Myocyte (in vitro differentiated cells): Measurements from ENCODE around the gene KREMEN1. TPM values are rescaled to one million over a fixed set of nuclear protein-coding genes. Genes with fewer than 3 reads are reported as not detected.

Source experiments
- DNase-seq: peaks from one replicate; pipeline ENCODE4 v3.0.0-alpha.2; 2012; ENCODE audit warnings: low read depth
- total RNA-seq: library from RNA; depleted of rRNA; stranded (reverse); fragments of >200 nt; gene quantifications from 2 replicates; pipeline ENCODE4 v1.2.3, GENCODE V29; 2014

KREMEN1 gene
- total RNA-seq, 1 donor from 2014 or later, result 84.1 TPM

DNA sequence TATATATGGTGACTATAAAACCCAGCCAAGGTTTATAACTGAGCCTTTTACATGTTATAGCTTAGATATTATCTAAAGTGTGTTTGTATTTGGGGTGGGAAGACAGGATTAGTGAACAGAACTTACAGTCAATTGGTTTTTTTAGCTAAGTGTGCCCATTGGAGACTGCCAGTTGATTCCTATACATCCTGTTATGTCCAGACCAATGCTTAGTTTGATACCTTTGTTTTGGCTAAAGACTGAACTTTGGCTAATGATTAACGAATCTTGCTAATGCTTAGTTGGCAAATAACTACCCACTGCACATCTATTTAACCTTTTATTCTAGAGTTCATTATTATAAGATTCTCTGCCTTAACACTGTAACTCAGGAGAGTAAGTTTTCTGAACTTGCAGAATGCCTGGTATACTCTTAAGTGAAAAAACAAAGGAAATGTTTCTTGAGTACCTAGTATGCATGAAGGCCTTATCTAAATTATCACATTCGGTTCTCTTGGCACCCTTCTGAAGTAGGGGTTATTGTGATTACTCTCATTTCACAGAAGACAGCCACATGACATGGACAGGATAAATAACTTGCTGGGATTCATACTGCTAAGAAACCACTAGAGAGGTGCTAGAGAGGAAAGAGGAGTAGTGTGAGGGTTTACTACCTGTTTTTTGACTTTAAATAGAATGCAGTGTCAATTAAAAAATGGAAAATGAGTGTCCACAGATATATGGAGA, 54.0 kb downstream of the KREMEN1 start:
- DNase-seq, result no peak

- peak; percentile 82 for DNase-seq
Observed at GRCh38 chr22:29128891-29129807, 56.3 kb downstream of the KREMEN1 start.

DNA sequence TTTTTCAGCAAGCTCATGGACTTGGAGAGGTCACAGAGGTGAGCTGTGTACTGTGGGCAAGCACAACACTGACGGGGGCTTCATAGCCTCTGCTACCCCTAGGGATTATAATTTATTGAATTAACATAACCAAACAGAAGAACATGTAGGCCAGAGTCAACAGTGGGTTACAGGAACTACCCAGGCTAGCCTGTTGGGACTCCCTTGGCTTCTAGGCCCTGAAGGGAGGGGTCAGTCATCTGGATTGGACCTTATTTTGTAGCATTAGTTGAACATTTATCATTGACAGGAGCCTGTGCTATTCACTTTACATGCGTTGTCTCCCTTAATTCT, 56.9 kb downstream of the KREMEN1 start:
- no peak for DNase-seq

DNA sequence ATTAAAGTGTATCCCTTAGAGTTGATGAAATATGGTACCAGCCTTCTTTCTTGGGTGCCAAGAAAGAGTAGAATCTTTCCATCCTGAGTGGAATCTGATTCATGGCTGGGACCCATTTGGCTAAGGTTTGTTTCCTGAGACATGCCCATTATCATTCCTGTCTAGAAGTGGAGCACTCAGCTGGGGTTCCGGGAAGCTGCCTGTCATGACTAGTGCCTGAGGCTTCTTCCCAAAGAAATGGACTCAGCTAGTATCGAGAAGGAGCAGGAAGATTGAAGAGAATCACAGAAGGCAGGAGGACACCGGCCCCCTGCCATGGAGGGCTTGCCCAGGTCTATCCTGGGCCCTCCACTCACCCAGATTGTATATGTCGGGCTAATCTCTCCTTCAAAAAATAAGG, 57.6 kb downstream of the KREMEN1 start:
- no peak for DNase-seq

DNA sequence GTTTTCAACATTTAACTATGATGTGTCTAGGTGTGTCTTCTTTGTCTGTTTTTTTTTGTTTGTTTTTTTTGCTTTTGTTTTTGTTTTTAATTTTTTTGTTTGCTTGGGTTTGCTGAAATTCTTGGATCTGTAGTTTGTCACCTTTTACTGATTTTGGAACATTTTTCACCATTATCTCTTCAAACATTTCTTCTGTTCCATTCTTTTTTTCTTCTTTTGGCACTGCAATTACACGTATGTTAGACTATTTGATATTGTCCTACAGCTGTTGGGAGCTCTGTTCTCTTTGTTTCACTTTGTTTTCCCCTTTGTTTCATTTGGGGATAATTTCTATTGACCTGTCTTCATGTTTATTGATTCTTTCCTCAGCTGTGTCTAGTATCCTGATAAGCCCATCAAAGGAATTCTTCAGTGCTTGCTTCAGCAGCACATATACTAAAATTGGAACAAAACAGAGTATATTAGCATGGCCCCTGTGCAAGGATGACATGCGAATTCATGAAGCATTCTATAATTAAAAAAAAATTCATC, 60.8 kb downstream of the KREMEN1 start:
- no peak for DNase-seq

DNA sequence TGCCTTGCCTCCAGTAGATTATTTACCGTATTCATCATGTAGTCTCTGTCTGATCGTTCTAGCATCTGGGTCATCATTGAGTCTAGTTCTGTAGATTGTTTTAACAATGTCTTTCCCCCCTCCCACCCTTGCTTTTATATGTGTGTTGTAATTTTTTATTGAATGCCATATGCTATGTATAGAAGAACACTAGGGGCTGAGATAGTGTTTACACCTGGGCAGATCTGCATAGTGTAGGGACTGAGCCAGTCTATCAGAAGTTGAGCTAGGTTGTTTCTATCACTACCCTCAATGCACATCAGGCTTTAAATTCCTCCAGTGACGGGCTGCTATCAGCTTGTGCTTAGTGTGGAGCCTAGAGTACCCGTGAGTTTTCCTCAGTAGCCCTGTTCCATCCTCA, 61.6 kb downstream of the KREMEN1 start:
- DNase-seq, result no peak

GRCh38 chr22:29136782-29137700, 64.2 kb downstream of the KREMEN1 start:
- peak; percentile 33 for DNase-seq

DNA sequence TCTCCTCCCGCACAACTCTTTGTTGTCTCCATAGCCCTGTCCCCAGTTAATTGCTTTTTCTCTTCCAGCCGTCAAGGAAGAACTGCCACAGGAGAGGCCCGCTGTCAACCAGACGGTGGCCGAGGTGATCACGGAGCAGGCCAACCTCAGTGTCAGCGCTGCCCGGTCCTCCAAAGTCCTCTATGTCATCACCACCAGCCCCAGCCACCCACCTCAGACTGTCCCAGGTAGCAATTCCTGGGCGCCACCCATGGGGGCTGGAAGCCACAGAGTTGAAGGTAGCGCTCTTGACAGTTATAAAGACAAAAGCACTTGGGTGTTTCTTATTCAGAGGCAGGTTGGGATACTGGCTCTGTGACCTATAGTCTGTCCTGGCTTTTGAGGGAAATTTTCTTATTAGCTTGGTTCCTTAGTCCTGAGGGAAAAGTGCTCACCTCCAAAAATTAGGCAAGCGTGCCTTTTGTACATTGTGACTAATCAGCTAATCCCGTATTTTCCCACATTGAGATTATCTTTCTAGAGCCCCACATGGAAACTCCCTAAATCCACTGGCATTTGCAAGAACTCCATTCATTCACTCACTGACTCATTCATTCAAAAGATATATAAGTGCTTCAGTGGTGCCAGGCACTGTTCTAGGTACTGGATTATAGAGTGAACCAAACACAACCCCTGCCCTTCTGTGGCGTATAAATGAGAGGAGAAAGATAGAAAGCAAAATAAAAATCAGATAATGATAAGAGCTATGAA, 65.9 kb downstream of the KREMEN1 start:
- DNase-seq, result no peak

- DNase-seq, result peak; percentile 16
Observed at GRCh38 chr22:29139965-29140782, 67.3 kb downstream of the KREMEN1 start.

DNA sequence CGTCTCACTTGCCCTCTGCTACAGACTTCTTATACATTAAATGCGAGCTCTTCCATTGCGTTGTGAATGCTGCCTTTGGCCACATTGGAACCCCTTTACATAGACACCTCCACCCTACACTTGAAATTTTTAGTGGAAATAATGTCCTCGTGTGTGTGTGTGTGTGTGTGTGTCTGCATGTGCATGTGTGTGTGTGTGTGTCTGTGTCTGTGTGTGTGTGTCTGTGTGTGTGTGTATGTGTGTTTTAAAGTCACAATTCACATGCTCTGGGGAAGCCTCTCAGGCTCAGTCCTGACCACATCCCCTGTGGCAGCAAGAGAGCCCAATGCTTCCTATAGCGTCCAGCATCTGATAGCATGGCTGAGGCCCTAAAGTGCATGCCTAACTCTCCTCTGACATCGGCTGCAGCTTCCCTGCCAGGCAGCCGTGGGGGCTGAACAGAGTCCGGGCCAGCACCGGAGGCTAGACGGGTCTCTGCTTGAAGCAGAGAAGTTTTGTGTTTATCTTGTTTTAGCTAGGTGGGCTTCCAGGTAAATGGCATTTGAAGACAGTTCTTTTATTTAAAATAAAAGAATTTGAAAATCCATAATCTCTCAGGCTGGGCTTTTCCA, 68.3 kb downstream of the KREMEN1 start:
- DNase-seq, result no peak

- DNase-seq, result no peak
Observed at GRCh38 chr22:29142116-29142515, 69.3 kb downstream of the KREMEN1 start.

GRCh38 chr22:29143941-29144785, 71.3 kb downstream of the KREMEN1 start:
- peak; percentile 89 for DNase-seq

DNA sequence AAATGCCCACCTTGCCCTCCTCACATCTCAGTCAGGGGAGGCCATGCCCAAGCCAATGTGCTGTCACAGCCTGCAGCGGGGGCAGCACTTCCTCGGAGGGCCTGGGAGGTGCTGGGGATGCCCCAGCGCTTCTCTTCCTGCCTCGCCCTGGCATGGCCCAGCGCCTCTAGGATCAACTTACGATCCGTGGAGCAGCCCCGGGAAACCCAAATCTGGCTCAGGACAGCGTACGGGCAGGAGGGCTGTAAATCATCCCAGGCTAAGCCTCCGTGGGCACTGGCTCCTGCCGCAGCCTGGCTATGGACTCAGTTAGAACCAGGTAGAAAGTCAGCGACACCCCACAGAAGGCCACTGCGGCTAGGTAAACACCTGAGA, 71.9 kb downstream of the KREMEN1 start:
- no peak for DNase-seq

DNA sequence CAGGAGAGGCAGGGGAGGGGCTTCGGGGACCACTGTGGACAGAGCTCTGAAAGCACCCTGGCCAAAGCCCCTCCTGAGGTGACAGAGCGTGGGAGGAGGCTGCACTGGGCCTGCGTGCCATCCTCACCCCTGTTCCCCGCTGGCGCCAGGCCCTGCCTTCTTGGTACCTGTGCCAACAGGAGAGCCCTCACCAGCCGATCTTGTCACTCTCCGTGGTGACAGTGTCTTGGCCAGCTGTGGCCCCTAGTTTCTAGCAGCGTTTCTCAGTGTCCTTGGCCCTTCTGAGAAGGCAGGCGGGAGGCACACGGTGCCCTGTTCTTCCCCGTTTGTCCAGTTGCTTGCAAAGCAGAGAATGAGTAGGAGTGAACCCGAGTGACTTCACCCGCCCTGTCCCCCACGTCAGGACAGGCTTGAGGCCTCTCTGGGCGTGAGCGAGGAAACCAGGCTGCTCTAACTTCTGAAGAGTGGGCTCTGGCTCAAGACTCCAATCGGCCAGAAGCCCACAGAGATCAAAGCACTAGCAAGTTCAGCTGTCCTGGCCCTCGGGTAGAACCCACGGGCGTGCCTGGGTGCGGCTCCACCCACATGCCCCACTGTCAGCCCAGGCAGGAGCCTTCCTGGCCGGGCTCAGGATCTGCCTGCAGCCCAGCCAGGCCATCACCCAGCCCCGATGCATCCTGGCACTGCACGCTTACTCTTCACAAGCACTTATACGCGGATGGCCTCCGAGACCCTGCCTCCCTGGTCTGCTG, 72.7 kb downstream of the KREMEN1 start:
- DNase-seq, result peak; percentile 92

DNA sequence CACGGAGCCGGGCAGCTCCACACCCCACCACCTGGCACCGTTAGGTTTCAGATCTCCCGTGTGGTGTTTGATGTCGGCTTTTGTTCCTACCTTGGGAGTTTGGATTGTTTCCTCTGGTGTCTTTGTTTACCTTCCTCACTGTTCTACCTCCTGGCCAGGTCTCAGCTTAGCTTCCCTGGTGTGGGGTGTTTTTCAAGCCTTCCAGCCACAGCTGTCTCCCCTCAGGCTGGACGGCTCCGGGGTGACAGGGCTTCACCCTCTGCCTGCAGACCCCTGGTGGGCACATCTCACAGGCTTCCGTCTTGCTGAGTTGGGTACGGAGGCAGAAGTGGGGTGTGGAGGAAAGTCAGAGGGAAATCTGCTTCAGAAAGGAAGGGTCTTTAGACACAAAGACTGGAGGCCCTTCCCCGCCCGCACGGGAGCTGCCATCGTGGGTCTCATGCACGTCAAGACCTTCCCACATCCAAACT, 73.3 kb downstream of the KREMEN1 start:
- DNase-seq, result no peak

DNA sequence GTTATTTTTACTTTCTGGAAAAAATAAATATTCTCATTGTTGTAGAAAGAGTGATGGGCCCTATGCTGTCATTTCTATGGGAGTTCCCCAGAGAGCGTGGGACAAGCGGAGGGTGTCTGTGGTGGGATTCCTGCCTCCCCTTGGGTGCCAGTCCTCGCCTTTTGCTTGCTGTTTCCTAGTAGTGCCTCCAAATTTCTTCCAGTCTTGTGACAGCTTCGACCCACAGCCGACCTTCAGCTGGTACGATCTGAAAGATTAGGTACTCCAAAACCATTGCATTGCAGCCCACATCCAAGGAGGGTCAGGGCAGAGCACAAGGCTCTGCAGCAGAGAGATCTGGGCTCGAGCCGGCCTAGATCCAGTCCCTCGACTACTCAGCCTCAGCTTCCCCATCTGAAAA, 73.9 kb downstream of the KREMEN1 start:
- no peak for DNase-seq

GRCh38 chr22:29147331-29147899, 74.6 kb downstream of the KREMEN1 start:
- peak; percentile 60 for DNase-seq
